Endodermal cell (in vitro differentiated cells): ENCODE data around the gene SLAMF6. TPM values are rescaled to one million over a fixed set of nuclear protein-coding genes. Genes with fewer than 3 reads are reported as not detected.

ENCODE experiments used
- DNase-seq: peaks from one replicate; pipeline ENCODE4 v3.0.0-alpha.2; 2017
- H3K27ac ChIP-seq: 2 replicates; pipeline ENCODE4 v1.5.1; 2013; ENCODE audit warnings: mild to moderate bottlenecking, low read depth, low read length, moderate library complexity
- H3K27me3 ChIP-seq: 2 replicates; pipeline ENCODE4 v1.6.1; 2013; ENCODE audit warnings: mild to moderate bottlenecking, low read length, moderate library complexity; ENCODE audit not compliant: insufficient read depth, control insufficient read depth, poor library complexity, severe bottlenecking
- H3K36me3 ChIP-seq: 2 replicates; pipeline ENCODE4 v1.7.0; 2013; ENCODE audit warnings: mild to moderate bottlenecking, low read length, moderate library complexity; ENCODE audit not compliant: control insufficient read depth, insufficient read depth
- H3K4me1 ChIP-seq: one replicate; pipeline ENCODE4 v1.7.0; 2013; ENCODE audit warnings: low read length; ENCODE audit not compliant: control insufficient read depth, insufficient read depth
- H3K4me3 ChIP-seq: 2 replicates; pipeline ENCODE4 v1.5.1; 2013; ENCODE audit warnings: mild to moderate bottlenecking, low read length, moderate library complexity
- H3K9ac ChIP-seq: 2 replicates; pipeline ENCODE4 v1.6.1; 2013; ENCODE audit warnings: mild to moderate bottlenecking, low read length, moderate library complexity; ENCODE audit not compliant: poor library complexity, severe bottlenecking; ENCODE audit errors: extremely low read depth
- H3K9me3 ChIP-seq: 2 replicates; pipeline ENCODE4 v1.6.1; 2013; ENCODE audit warnings: mild to moderate bottlenecking, low read length, moderate library complexity; ENCODE audit not compliant: control insufficient read depth
- H3K27ac Mint-ChIP-seq: 2 replicates; pipeline ENCODE4 v1.8.0; 2020; ENCODE audit warnings: mixed read lengths
- H3K27me3 Mint-ChIP-seq: 2 replicates; pipeline ENCODE4 v1.8.0; 2021; ENCODE audit warnings: mild to moderate bottlenecking, mixed read lengths; ENCODE audit not compliant: insufficient read depth
- H3K36me3 Mint-ChIP-seq: 2 replicates; pipeline ENCODE4 v1.8.0; 2020; ENCODE audit warnings: low read depth, mixed read lengths
- H3K4me1 Mint-ChIP-seq: 2 replicates; pipeline ENCODE4 v1.8.0; 2020; ENCODE audit warnings: mixed read lengths
- H3K4me3 Mint-ChIP-seq: 2 replicates; pipeline ENCODE4 v1.8.0; 2020; ENCODE audit warnings: mild to moderate bottlenecking, moderate library complexity, mixed read lengths
- H3K9me3 Mint-ChIP-seq: 2 replicates; pipeline ENCODE4 v1.8.0; 2020; ENCODE audit warnings: mild to moderate bottlenecking, mixed read lengths
- WGBS, 2 experiments: methylation state at CpG; one replicate each; pipeline versions ENCODE4 v1.1.5 to v1.1.7; 2013; ENCODE audit warnings: missing lambda C conversion rate in 2 of 2, mixed read lengths in 1 of 2; ENCODE audit not compliant: insufficient coverage in 1 of 2, insufficient read length in 1 of 2; 5-methylcytosine and 5-hydroxymethylcytosine counted together
- total RNA-seq, 2 donors: library from RNA; stranded (reverse); fragmentation: NEBNext Ultra II Directional in 1 of 2; extraction: Animal tissue kit (Norgen Biotek cat#: 25700) in 1 of 2; gene quantifications; 2 replicates in 1 of 2; 3 replicates in 1 of 2; pipeline ENCODE4 v1.2.1, GENCODE V29; 2021
- TF ChIP-seq, protein P1 (sequence below): fragments of 200-600 bp; sonication (generic); conservative IDR thresholded peaks from 2 replicates; pipeline ENCODE4 v1.5.0; 2021; ENCODE audit warnings: antibody characterized with exemption, mild to moderate bottlenecking

The SLAMF6 gene
- total RNA-seq, 2 donors from 2014 or later: not detected

DNA sequence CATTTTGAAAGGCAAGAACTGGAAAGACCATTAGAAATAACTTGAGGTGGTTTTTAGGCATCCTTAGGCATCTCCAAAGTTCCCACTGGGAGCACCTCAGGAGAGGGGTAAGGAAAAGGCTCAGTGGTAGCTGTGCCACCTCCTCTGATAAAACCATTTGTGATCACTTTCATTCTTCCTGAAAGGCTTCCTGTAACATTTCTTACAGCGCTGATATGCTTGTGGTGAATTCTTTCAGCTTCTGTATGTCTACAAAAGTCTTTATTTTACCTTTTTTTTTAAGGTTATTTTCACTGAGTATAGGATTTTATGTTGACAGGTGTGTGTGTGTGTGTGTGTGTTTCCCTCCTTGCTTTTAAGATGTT lies 67.9 kb downstream of the SLAMF6 start:
- no peak overlapping the region for H3K27ac ChIP-seq
- 93 to 100% methylated on average over 1 of the region's 1 CpG for WGBS, 2 experiments
- H3K36me3 ChIP-seq: no peaks in the 10 kb centered on the region
- H3K36me3 Mint-ChIP-seq: no peaks in the 10 kb centered on the region
- H3K9me3 ChIP-seq: no peaks in the 10 kb centered on the region
- no peak for DNase-seq
- peaks cover 9% of the 10 kb centered on the region for H3K4me1 Mint-ChIP-seq
- H3K27me3 ChIP-seq: no peaks in the 10 kb centered on the region
- no peak overlapping the region for H3K4me3 Mint-ChIP-seq
- H3K9me3 Mint-ChIP-seq: no peaks in the 10 kb centered on the region
- H3K27ac Mint-ChIP-seq: no peak overlapping the region
- H3K27me3 Mint-ChIP-seq: no peaks in the 10 kb centered on the region
- no peaks in the 10 kb centered on the region for H3K4me1 ChIP-seq
- TF ChIP-seq, protein P1, sequence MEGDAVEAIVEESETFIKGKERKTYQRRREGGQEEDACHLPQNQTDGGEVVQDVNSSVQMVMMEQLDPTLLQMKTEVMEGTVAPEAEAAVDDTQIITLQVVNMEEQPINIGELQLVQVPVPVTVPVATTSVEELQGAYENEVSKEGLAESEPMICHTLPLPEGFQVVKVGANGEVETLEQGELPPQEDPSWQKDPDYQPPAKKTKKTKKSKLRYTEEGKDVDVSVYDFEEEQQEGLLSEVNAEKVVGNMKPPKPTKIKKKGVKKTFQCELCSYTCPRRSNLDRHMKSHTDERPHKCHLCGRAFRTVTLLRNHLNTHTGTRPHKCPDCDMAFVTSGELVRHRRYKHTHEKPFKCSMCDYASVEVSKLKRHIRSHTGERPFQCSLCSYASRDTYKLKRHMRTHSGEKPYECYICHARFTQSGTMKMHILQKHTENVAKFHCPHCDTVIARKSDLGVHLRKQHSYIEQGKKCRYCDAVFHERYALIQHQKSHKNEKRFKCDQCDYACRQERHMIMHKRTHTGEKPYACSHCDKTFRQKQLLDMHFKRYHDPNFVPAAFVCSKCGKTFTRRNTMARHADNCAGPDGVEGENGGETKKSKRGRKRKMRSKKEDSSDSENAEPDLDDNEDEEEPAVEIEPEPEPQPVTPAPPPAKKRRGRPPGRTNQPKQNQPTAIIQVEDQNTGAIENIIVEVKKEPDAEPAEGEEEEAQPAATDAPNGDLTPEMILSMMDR: no peak
- H3K9ac ChIP-seq: no peak overlapping the region
- H3K4me3 ChIP-seq: no peak overlapping the region

DNA sequence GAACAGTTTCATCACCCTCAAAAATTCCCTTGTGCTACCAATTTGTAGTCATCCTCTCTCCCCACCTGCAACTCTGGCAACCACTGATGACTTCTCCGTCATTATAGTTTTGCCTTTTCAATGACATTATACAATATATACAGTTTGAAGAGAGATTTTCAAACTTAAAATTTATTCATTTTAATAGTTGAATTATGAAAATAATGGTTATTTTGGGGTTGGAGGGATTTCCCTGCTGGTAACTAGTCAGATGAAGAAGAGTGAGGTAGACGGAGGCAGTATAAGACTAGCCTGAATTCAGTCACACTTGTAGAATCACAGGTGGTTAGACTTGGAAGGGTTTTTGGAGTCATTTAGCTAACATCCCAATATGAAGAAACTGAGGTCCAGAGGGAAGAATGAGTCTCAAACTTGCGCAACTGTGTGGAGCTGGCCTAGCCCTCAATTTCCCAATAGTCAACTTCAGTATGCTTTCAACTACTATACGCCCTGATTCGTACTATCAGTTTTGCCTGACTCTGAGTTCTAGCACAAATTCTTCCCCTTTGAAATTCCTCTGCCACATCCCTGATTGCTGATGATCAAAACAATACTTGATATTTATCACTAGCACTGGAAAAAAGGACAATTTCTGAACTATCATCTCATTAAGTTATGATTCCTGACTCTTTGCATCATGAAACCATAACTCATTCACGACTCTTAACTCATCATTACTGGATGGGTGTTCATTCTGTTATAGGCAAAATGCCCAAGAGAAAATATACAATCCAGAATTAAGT lies 68.5 kb downstream of the SLAMF6 start:
- no peaks in the 10 kb centered on the region for H3K27me3 Mint-ChIP-seq
- DNase-seq: no peak
- H3K27ac ChIP-seq: no peak overlapping the region
- no peaks in the 10 kb centered on the region for H3K27me3 ChIP-seq
- H3K4me1 ChIP-seq: no peaks in the 10 kb centered on the region
- H3K9me3 ChIP-seq: no peaks in the 10 kb centered on the region
- 93 to 94% methylated on average over 4 to 5 of the region's 6 CpGs for WGBS, 2 experiments
- no peaks in the 10 kb centered on the region for H3K36me3 ChIP-seq
- H3K36me3 Mint-ChIP-seq: no peaks in the 10 kb centered on the region
- H3K4me3 ChIP-seq: no peak overlapping the region
- H3K4me1 Mint-ChIP-seq: peaks cover 9% of the 10 kb centered on the region
- H3K9ac ChIP-seq: no peak overlapping the region
- H3K27ac Mint-ChIP-seq: no peak overlapping the region
- H3K4me3 Mint-ChIP-seq: no peak overlapping the region
- TF ChIP-seq, protein P1: no peak
- no peaks in the 10 kb centered on the region for H3K9me3 Mint-ChIP-seq

DNA sequence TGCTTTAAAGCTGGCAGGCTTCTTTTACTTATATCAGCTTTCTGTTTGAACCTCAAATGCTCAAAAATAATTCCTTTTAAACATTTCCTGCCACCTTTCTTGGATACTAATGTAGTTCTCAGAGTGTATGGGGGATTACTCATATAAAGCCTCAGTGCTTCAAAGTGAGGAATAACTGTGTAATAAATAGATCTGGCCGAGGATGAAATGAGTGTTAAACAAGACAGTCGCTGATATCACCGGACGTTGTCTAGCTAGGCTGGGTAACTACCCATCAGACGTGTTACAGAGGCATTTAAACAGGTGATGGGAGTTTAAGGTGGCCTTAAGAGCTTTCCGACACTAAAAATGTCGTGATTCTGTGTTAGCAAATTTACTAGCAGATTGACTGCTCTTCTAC lies 69.6 kb downstream of the SLAMF6 start:
- WGBS, 2 experiments: 92 to 96% methylated on average over 6 to 7 of the region's 7 CpGs
- Mint-ChIP-seq H3K4me1 (peaks cover 6% of the 10 kb centered on the region), H3K9me3 (no peaks in the 10 kb centered on the region), H3K27ac (no peak overlapping the region), H3K4me3 (no peak overlapping the region), H3K27me3 (no peaks in the 10 kb centered on the region), H3K36me3 (no peaks in the 10 kb centered on the region)
- no peak overlapping the region for H3K9ac ChIP-seq
- H3K27ac ChIP-seq: no peak overlapping the region
- no peaks in the 10 kb centered on the region for H3K9me3 ChIP-seq
- DNase-seq: no peak
- H3K4me3 ChIP-seq: no peak overlapping the region
- TF ChIP-seq, protein P1: no peak
- H3K4me1 ChIP-seq: no peaks in the 10 kb centered on the region
- no peaks in the 10 kb centered on the region for H3K27me3 ChIP-seq
- no peaks in the 10 kb centered on the region for H3K36me3 ChIP-seq
